HepG2 (cell line): ENCODE data around the gene TIMM23. TPM values are rescaled to one million over a fixed set of nuclear protein-coding genes. Genes with fewer than 3 reads are reported as not detected.

ENCODE experiments used
- CEBPG ChIP-seq: IDR thresholded peaks from 2 replicates; pipeline ENCODE4 v1.6.1; 2016
- GATAD1 ChIP-seq: IDR thresholded peaks from 2 replicates; pipeline ENCODE4 v1.6.1; 2016; ENCODE audit warnings: missing genetic modification reagents, missing compliant biosample characterization
- NFIB ChIP-seq: sonication (generic); formaldehyde crosslinking; IDR thresholded peaks from 2 replicates; pipeline ENCODE4 v1.9.0; 2021; ENCODE audit warnings: missing genetic modification reagents, mild to moderate bottlenecking, borderline replicate concordance
- POLR2G ChIP-seq: fragments of 200-400 bp; formaldehyde crosslinking; IDR thresholded peaks from 2 replicates; pipeline ENCODE4 v1.6.1; 2018; ENCODE audit warnings: mild to moderate bottlenecking, low read depth, low read length, moderate library complexity
- RARA ChIP-seq: IDR thresholded peaks from 2 replicates; pipeline ENCODE4 v1.6.1; 2016; ENCODE audit warnings: missing genetic modification reagents, missing compliant biosample characterization
- SMAD1 ChIP-seq: sonication (generic); formaldehyde crosslinking; IDR thresholded peaks from 2 replicates; pipeline ENCODE4 v1.4.0; 2020; ENCODE audit warnings: missing genetic modification reagents, low read depth, mild to moderate bottlenecking, borderline replicate concordance
- SYNCRIP ChIP-seq: fragments of 200-400 bp; formaldehyde crosslinking; IDR thresholded peaks from 2 replicates; pipeline ENCODE4 v1.6.1; 2018; ENCODE audit warnings: mild to moderate bottlenecking, low read depth, low read length; ENCODE audit not compliant: insufficient read depth
- WIZ ChIP-seq: sonication (generic); formaldehyde crosslinking; IDR thresholded peaks from 2 replicates; pipeline ENCODE4 v1.5.1; 2020; ENCODE audit warnings: mild to moderate bottlenecking, missing genetic modification reagents
- ZNF205 ChIP-seq: IDR thresholded peaks from 2 replicates; pipeline ENCODE4 v1.6.1; 2018; ENCODE audit warnings: missing biosample characterization, missing genetic modification reagents
- ZNF34 ChIP-seq: sonication (generic); formaldehyde crosslinking; IDR thresholded peaks from 2 replicates; pipeline ENCODE4 v1.4.0; 2020; ENCODE audit warnings: mild to moderate bottlenecking, missing genetic modification reagents, borderline replicate concordance
- ZNF451 ChIP-seq: sonication (generic); formaldehyde crosslinking; IDR thresholded peaks from 2 replicates; pipeline ENCODE4 v1.5.0; 2020; ENCODE audit warnings: mild to moderate bottlenecking, missing genetic modification reagents
- polyA plus RNA-seq, 8 experiments: library from polyadenylated mRNA; depleted of rRNA in 3 of 8; stranded (reverse) in 7 of 8; unstranded in 1 of 8; fragments of >200 nt; fragmentation: Illumina TruSeq in 4 of 8; extraction: Trizol in 4 of 8; gene quantifications; 2 replicates each; pipeline versions ENCODE4 v1.2.1 to v1.2.3, GENCODE V29; 2011 to 2016; ENCODE audit warnings: low read depth in 4 of 8, missing spikeins in 1 of 8, mixed read lengths in 1 of 8; ENCODE audit not compliant: insufficient read depth in 1 of 8
- total RNA-seq, 5 experiments: library from RNA; depleted of rRNA; stranded (reverse); fragments of >200 nt; fragmentation: Illumina TruSeq; extraction: Trizol; gene quantifications; 2 replicates each; pipeline ENCODE4 v1.2.3, GENCODE V29; 2016; ENCODE audit warnings: low read depth in 1 of 5
- TF ChIP-seq, protein P1 (sequence below): sonication (generic); formaldehyde crosslinking; IDR thresholded peaks from 2 replicates; pipeline ENCODE4 v1.5.0; 2020; ENCODE audit warnings: missing genetic modification reagents, mild to moderate bottlenecking, borderline replicate concordance
- TF ChIP-seq, protein P2 (sequence below): sonication (generic); formaldehyde crosslinking; IDR thresholded peaks from 2 replicates; pipeline ENCODE4 v1.8.1; 2022; ENCODE audit warnings: low read depth, mild to moderate bottlenecking, missing genetic modification reagents
- TF ChIP-seq, protein P3 (sequence below): sonication (generic); formaldehyde crosslinking; IDR thresholded peaks from 2 replicates; pipeline ENCODE4 v1.4.0; 2020; ENCODE audit warnings: missing genetic modification reagents
- TF ChIP-seq, protein P4 (sequence below): sonication (generic); formaldehyde crosslinking; IDR thresholded peaks from 2 replicates; pipeline ENCODE4 v1.8.0; 2022; ENCODE audit warnings: low read depth, missing genetic modification reagents
- TF ChIP-seq, protein P5 (sequence below): sonication (generic); formaldehyde crosslinking; IDR thresholded peaks from 2 replicates; pipeline ENCODE4 v1.4.0; 2020; ENCODE audit warnings: mild to moderate bottlenecking, missing genetic modification reagents
- TF ChIP-seq, protein P6 (sequence below): sonication (generic); formaldehyde crosslinking; IDR thresholded peaks from 2 replicates; pipeline ENCODE4 v1.4.0; 2020; ENCODE audit warnings: missing genetic modification reagents, borderline replicate concordance

TIMM23 gene
- total and polyA plus RNA-seq, 2 of the 13 experiments (the other 11 are each of a cell fraction or from before 2014, with no cell fraction given) = 80.2 to 98.6 TPM

DNA sequence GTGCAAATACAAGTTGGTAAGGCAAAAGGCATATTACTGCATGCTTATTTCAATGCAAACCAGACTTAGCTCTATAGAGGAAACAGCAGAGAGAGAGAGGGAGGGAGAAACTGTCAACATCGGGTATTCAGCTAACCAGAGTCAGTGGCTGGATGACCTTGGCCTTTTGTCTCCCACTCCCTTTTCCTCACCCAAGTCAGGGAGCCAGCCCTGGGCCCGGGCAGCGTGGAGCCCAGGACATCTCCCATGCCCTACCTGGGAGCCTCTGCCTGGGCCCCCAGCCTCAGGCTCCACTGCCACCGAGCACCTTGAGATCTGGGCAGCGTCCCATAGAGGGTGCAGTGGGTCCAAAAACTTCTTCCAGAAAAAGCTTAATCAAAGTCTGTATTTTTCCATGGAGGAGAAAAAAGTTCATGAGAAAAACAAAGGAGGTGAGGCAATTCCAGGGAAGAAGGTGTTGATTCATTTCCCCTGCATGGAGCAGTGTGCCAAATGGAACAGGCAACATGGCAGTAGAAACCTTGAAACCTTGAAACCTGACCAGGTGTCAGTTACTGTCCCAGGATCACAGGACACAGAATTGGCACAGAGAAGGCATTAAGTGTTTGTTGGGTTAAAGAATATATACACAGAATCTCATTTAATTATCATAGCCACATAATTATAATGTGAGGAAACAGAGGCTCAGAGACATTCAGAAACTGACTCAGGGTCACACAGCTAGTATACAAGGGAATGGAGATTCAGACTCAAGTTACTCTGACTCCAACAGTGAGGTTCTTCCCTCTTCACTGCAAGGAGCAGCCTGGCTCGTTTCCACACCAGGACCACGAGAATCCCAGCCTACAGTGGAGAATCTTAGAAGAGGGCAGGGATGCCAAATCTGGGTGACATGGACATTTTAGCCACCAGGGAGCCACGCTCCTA, 63.9 kb downstream of the TIMM23 start (continued):
- TF ChIP-seq, protein P1, sequence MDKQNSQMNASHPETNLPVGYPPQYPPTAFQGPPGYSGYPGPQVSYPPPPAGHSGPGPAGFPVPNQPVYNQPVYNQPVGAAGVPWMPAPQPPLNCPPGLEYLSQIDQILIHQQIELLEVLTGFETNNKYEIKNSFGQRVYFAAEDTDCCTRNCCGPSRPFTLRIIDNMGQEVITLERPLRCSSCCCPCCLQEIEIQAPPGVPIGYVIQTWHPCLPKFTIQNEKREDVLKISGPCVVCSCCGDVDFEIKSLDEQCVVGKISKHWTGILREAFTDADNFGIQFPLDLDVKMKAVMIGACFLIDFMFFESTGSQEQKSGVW = no peak
- TF ChIP-seq CEBPG (CRISPR knock-in tag) (peak; percentile 80), RARA (CRISPR knock-in tag) (peak; percentile 84), WIZ (CRISPR knock-in tag) (0 out of 2 replicates have a peak, but pooled peaks have one; percentile 69), ZNF451 (CRISPR knock-in tag) (peak; percentile 73; the same call in 1 of the 2 replicates), POLR2G (peak; percentile 71), SYNCRIP (no peak), ZNF34 (CRISPR knock-in tag) (peak; percentile 73; the same call in 1 of the 2 replicates), ZNF205 (CRISPR knock-in tag) (no peak), NFIB (CRISPR knock-in tag) (no peak), SMAD1 (peak; percentile 57; the same call in 1 of the 2 replicates), GATAD1 (CRISPR knock-in tag) (no peak)
- TF ChIP-seq, protein P2, sequence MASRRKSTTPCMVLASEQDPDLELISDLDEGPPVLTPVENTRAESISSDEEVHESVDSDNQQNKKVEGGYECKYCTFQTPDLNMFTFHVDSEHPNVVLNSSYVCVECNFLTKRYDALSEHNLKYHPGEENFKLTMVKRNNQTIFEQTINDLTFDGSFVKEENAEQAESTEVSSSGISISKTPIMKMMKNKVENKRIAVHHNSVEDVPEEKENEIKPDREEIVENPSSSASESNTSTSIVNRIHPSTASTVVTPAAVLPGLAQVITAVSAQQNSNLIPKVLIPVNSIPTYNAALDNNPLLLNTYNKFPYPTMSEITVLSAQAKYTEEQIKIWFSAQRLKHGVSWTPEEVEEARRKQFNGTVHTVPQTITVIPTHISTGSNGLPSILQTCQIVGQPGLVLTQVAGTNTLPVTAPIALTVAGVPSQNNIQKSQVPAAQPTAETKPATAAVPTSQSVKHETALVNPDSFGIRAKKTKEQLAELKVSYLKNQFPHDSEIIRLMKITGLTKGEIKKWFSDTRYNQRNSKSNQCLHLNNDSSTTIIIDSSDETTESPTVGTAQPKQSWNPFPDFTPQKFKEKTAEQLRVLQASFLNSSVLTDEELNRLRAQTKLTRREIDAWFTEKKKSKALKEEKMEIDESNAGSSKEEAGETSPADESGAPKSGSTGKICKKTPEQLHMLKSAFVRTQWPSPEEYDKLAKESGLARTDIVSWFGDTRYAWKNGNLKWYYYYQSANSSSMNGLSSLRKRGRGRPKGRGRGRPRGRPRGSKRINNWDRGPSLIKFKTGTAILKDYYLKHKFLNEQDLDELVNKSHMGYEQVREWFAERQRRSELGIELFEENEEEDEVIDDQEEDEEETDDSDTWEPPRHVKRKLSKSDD (CRISPR knock-in tag) = no peak
- TF ChIP-seq, protein P3, sequence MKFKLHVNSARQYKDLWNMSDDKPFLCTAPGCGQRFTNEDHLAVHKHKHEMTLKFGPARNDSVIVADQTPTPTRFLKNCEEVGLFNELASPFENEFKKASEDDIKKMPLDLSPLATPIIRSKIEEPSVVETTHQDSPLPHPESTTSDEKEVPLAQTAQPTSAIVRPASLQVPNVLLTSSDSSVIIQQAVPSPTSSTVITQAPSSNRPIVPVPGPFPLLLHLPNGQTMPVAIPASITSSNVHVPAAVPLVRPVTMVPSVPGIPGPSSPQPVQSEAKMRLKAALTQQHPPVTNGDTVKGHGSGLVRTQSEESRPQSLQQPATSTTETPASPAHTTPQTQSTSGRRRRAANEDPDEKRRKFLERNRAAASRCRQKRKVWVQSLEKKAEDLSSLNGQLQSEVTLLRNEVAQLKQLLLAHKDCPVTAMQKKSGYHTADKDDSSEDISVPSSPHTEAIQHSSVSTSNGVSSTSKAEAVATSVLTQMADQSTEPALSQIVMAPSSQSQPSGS = no peak; the same call in none of the 2 replicates
- TF ChIP-seq, protein P4, sequence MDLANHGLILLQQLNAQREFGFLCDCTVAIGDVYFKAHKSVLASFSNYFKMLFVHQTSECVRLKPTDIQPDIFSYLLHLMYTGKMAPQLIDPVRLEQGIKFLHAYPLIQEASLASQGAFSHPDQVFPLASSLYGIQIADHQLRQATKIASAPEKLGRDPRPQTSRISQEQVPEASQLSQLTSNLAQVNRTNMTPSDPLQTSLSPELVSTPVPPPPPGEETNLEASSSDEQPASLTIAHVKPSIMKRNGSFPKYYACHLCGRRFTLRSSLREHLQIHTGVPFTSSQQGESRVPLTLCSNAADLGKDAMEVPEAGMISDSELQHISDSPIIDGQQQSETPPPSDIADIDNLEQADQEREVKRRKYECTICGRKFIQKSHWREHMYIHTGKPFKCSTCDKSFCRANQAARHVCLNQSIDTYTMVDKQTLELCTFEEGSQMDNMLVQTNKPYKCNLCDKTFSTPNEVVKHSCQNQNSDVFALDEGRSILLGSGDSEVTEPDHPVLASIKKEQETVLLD (CRISPR knock-in tag) = 0 out of 2 replicates have a peak, but pooled peaks have one; percentile 25
- TF ChIP-seq, protein P5, sequence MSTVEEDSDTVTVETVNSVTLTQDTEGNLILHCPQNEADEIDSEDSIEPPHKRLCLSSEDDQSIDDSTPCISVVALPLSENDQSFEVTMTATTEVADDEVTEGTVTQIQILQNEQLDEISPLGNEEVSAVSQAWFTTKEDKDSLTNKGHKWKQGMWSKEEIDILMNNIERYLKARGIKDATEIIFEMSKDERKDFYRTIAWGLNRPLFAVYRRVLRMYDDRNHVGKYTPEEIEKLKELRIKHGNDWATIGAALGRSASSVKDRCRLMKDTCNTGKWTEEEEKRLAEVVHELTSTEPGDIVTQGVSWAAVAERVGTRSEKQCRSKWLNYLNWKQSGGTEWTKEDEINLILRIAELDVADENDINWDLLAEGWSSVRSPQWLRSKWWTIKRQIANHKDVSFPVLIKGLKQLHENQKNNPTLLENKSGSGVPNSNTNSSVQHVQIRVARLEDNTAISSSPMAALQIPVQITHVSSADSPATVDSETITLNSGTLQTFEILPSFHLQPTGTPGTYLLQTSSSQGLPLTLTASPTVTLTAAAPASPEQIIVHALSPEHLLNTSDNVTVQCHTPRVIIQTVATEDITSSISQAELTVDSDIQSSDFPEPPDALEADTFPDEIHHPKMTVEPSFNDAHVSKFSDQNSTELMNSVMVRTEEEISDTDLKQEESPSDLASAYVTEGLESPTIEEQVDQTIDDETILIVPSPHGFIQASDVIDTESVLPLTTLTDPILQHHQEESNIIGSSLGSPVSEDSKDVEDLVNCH (CRISPR knock-in tag) = no peak
- TF ChIP-seq, protein P6, sequence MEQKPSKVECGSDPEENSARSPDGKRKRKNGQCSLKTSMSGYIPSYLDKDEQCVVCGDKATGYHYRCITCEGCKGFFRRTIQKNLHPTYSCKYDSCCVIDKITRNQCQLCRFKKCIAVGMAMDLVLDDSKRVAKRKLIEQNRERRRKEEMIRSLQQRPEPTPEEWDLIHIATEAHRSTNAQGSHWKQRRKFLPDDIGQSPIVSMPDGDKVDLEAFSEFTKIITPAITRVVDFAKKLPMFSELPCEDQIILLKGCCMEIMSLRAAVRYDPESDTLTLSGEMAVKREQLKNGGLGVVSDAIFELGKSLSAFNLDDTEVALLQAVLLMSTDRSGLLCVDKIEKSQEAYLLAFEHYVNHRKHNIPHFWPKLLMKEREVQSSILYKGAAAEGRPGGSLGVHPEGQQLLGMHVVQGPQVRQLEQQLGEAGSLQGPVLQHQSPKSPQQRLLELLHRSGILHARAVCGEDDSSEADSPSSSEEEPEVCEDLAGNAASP (CRISPR knock-in tag) = peak; percentile 27; the same call in 1 of the 2 replicates
